LNCAP (cell line): Measurements from ENCODE around the gene JUP.

Source experiments
- TF ChIP-seq, protein P1 (sequence below): fragments of 450-650 bp; IDR thresholded peaks from 2 replicates; pipeline ENCODE4 v1.5.1; 2017; ENCODE audit warnings: mild to moderate bottlenecking

JUP gene

DNA sequence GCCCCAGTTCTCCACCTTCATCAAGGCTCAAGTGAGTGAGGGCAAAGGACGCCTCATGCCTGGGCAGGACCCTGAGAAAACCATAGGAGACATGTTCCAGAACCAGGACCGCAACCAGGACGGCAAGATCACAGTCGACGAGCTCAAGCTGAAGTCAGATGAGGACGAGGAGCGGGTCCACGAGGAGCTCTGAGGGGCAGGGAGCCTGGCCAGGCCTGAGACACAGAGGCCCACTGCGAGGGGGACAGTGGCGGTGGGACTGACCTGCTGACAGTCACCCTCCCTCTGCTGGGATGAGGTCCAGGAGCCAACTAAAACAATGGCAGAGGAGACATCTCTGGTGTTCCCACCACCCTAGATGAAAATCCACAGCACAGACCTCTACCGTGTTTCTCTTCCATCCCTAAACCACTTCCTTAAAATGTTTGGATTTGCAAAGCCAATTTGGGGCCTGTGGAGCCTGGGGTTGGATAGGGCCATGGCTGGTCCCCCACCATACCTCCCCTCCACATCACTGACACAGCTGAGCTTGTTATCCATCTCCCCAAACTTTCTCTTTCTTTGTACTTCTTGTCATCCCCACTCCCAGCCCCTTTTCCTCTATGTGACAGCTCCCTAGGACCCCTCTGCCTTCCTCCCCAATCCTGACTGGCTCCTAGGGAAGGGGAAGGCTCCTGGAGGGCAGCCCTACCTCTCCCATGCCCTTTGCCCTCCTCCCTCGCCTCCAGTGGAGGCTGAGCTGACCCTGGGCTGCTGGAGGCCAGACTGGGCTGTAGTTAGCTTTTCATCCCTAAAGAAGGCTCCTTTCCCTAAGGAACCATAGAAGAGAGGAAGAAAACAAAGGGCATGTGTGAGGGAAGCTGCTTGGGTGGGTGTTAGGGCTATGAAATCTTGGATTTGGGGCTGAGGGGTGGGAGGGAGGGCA, 36.0 kb upstream of the JUP start:
- TF ChIP-seq, protein P1, sequence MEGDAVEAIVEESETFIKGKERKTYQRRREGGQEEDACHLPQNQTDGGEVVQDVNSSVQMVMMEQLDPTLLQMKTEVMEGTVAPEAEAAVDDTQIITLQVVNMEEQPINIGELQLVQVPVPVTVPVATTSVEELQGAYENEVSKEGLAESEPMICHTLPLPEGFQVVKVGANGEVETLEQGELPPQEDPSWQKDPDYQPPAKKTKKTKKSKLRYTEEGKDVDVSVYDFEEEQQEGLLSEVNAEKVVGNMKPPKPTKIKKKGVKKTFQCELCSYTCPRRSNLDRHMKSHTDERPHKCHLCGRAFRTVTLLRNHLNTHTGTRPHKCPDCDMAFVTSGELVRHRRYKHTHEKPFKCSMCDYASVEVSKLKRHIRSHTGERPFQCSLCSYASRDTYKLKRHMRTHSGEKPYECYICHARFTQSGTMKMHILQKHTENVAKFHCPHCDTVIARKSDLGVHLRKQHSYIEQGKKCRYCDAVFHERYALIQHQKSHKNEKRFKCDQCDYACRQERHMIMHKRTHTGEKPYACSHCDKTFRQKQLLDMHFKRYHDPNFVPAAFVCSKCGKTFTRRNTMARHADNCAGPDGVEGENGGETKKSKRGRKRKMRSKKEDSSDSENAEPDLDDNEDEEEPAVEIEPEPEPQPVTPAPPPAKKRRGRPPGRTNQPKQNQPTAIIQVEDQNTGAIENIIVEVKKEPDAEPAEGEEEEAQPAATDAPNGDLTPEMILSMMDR, result no peak

DNA sequence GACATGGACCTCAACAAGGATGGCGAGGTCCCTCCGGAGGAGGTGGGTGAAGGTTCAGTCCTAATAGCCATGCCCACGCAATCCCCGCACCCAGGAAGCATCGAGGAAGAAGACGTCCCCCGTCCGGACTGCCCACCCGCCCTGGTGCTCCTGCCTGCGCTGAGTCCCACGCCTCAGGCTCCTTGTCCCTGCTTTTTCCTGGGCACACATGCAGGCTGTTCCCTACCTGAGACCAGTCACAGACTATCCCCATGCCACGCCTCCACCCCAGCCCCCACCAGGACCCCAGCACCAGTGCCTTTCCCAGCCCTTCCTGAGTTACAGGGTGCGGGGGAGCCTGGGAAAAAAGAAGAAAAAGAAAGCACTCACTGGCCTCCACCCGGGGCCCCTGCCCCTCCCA, 35.3 kb upstream of the JUP start:
- TF ChIP-seq, protein P1, result no peak

DNA sequence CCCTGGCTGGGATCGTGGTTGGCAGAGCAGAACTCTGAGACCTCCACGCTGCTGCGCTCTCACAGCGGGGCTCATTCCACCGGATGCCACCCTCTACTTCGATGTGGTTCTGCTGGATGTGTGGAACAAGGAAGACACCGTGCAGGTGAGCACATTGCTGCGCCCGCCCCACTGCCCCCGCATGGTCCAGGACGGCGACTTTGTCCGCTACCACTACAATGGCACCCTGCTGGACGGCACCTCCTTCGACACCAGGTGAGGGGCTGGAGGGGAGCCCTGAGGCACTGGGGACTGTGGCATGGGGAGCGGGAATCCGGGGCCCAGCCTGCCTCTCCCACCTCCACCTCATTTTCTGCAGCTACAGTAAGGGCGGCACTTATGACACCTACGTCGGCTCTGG, 31.5 kb upstream of the JUP start:
- TF ChIP-seq, protein P1, result no peak

DNA sequence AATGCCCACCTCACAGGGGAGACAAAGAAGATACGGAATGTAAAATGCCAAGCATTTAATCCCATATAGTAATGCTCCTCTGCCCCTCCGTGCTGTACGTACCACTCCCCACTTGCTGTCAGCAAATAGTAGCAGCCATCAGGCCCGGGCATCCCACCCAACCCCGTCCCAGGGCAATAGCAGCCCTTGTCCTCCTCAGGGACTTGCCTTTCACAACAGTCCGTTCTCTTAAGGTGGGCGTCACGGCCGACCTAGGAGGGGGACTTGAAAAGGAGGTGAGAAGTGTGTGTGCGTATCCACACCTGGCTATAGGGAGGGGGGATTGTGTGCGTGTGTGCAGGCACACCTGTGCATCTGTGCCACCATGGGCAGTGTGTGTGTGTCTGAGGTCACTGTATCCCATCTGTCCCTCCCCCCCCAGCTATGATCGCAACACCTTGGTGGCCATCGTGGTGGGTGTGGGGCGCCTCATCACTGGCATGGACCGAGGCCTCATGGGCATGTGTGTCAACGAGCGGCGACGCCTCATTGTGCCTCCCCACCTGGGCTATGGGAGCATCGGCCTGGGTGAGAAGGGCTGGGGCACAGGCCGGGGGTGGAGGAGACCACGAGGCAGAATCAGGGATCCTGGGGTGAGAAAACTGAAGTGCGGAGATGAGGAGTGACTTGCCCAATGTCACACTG, 30.3 kb upstream of the JUP start:
- TF ChIP-seq, protein P1, result no peak

DNA sequence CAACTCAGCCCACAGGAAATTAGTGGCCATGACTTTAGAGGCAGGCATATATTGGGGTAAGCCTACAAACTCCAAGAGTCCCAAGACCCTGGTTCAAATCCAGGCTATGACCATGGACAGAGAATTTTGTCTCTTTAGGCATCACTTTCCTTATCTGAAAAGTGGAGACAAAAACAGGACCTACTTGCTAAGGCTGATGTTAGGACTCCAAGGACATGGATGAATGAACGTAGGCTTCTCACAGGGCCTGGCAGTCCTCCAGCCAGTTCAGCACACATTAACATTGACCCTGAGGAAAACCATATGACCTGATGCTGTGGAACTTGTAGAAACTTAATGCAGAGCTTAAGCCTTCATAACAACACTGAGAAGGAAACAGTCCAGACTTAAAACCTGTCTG, 27.7 kb upstream of the JUP start:
- TF ChIP-seq, protein P1, result no peak

DNA sequence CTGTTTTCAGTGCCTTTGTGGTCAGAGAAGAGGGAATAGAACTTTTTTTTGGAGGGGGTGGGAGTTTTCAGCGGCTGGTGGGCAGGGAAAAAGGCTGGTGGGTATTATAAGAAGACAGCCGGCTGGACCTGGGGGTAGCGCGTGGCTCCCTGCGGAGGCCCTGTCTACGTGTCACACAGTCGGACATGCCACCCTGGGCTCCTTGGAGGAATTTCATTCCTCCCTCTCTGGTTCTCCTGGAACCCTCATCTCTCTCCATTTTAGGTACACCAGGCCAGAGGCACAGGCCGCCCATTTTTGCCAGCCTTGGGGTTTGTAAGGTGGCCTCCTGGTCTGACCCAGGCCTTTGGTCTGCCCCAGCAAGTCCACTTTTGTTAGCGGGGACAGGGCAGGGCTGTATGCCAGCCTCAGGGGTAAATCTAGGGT, 27.2 kb upstream of the JUP start:
- TF ChIP-seq, protein P1, result no peak

DNA sequence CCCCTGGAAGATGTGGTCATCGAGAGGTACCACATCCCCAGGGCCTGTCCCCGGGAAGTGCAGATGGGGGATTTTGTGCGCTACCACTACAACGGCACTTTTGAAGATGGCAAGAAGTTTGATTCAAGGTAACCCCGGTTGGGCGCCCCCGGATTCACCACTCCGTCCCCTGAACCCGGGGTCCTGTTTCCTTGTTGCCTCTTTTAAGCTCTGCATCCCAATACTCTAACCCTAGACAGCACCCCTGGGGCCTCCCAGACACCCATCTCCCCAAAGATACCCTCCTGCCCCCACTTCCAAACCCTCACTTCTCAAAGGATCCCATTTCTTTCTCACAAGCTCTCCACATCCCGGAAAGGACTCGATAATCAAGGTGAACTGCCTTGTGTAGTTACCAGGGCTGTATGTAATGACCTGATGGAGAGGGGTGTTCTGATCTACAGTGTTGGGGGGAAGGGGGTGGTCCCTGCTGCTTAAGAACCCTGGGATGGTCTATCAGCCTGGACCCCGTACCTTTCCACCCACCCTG, 26.7 kb upstream of the JUP start:
- TF ChIP-seq, protein P1, result no peak
